SK-N-SH treated with all-trans-retinoic acid at 6 μM for 48 hours (cell line): ENCODE data around the gene AFF1.

Experiments
- ATAC-seq: fragments of 200-7000 bp; cut with Tn5 transposase; 3 replicates; pipeline ENCODE4 v1.9.1; 2020; ENCODE audit warnings: mild to moderate bottlenecking, moderate library complexity
- BACH2 ChIP-seq: fragments of 250-450 bp; sonication (Bioruptor Pico); IDR thresholded peaks from 2 replicates; pipeline ENCODE4 v1.9.0; 2021; ENCODE audit warnings: mild to moderate bottlenecking, borderline replicate concordance
- CSDC2 ChIP-seq: fragments of 250-450 bp; sonication (Bioruptor Pico); IDR thresholded peaks from 2 replicates; pipeline ENCODE4 v1.5.0; 2020; ENCODE audit warnings: mild to moderate bottlenecking, moderate library complexity
- GLIS3 ChIP-seq: fragments of 250-450 bp; sonication (Bioruptor Pico); IDR thresholded peaks from 2 replicates; pipeline ENCODE4 v1.5.0; 2020; ENCODE audit warnings: mild to moderate bottlenecking, moderate library complexity
- ISL1 ChIP-seq: fragments of 250-450 bp; sonication (Bioruptor Pico); IDR thresholded peaks from 2 replicates; pipeline ENCODE4 v2.1.2; 2022; ENCODE audit warnings: mild to moderate bottlenecking, moderate library complexity
- PPARA ChIP-seq: fragments of 250-450 bp; sonication (Bioruptor Pico); IDR thresholded peaks from 2 replicates; pipeline ENCODE4 v1.5.0; 2020; ENCODE audit warnings: mild to moderate bottlenecking, borderline replicate concordance
- RARB ChIP-seq: fragments of 250-450 bp; sonication (Bioruptor Pico); IDR thresholded peaks from 2 replicates; pipeline ENCODE4 v1.8.0; 2021; ENCODE audit warnings: mild to moderate bottlenecking, moderate library complexity
- SNAI2 ChIP-seq: fragments of 250-450 bp; sonication (Bioruptor Pico); IDR thresholded peaks from 2 replicates; pipeline ENCODE4 v1.5.0; 2020; ENCODE audit warnings: mild to moderate bottlenecking, moderate library complexity
- TCF4 ChIP-seq: fragments of 250-450 bp; sonication (Bioruptor Pico); IDR thresholded peaks from 2 replicates; pipeline ENCODE4 v1.8.0; 2021; ENCODE audit warnings: mild to moderate bottlenecking, moderate library complexity, borderline replicate concordance
- TOX ChIP-seq: fragments of 250-450 bp; sonication (Bioruptor Pico); IDR thresholded peaks from 2 replicates; pipeline ENCODE4 v1.8.0; 2021; ENCODE audit warnings: mild to moderate bottlenecking, moderate library complexity, borderline replicate concordance
- ZC3H10 ChIP-seq: fragments of 250-450 bp; sonication (Bioruptor Pico); IDR thresholded peaks from 2 replicates; pipeline ENCODE4 v1.5.1; 2021; ENCODE audit warnings: mild to moderate bottlenecking, moderate library complexity
- ZFP30 ChIP-seq: fragments of 450-650 bp; formaldehyde crosslinking; IDR thresholded peaks from 2 replicates; pipeline ENCODE4 v1.5.0; 2022; ENCODE audit warnings: mild to moderate bottlenecking, moderate library complexity
- ZNF565 ChIP-seq: fragments of 450-650 bp; formaldehyde crosslinking; conservative IDR thresholded peaks from 2 replicates; pipeline ENCODE4 v1.5.0; 2020; ENCODE audit warnings: low read depth, mild to moderate bottlenecking, moderate library complexity
- ZNF8 ChIP-seq: fragments of 450-650 bp; formaldehyde crosslinking; IDR thresholded peaks from 2 replicates; pipeline ENCODE4 v1.5.0; 2020; ENCODE audit warnings: mild to moderate bottlenecking, moderate library complexity
- TF ChIP-seq, protein P1 (sequence below): fragments of 250-450 bp; sonication (Bioruptor Pico); IDR thresholded peaks from 2 replicates; pipeline ENCODE4 v1.8.0; 2020; ENCODE audit warnings: mild to moderate bottlenecking, moderate library complexity, borderline replicate concordance
- TF ChIP-seq, protein P2 (sequence below): fragments of 250-450 bp; sonication (Bioruptor Pico); IDR thresholded peaks from 2 replicates; pipeline ENCODE4 v1.5.1; 2021; ENCODE audit warnings: mild to moderate bottlenecking, moderate library complexity
- TF ChIP-seq, protein P3 (sequence below): fragments of 250-450 bp; sonication (Bioruptor Pico); IDR thresholded peaks from 2 replicates; pipeline ENCODE4 v1.5.0; 2020; ENCODE audit warnings: mild to moderate bottlenecking, moderate library complexity
- TF ChIP-seq, protein P4 (sequence below): fragments of 250-450 bp; sonication (Bioruptor Pico); IDR thresholded peaks from 2 replicates; pipeline ENCODE4 v1.5.1; 2020; ENCODE audit warnings: low read depth, mild to moderate bottlenecking, moderate library complexity

The AFF1 gene

DNA sequence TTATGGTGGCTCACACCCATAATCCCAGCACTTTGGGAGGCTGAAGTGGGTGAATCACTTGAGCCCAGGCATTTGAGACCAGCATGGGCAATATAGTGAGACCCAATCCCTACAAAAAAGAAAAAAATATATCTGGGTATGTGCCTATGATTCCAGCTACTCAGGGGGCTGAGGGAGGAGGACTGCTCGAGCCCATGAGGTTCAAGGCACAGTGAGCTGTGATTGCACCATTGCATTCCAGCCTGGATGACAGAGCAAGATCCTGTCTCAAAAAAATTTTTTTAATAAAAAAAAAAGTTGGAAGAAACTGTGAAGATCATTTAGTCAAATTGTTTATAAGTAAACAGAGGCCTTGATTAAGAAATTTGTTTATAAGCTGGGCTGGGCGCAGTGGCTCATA is 246.0 kb downstream of the AFF1 start:
- TF ChIP-seq TCF4 (CRISPR knock-in tag) = no peak
- no peak for TF ChIP-seq BACH2
- TF ChIP-seq, protein P1, sequence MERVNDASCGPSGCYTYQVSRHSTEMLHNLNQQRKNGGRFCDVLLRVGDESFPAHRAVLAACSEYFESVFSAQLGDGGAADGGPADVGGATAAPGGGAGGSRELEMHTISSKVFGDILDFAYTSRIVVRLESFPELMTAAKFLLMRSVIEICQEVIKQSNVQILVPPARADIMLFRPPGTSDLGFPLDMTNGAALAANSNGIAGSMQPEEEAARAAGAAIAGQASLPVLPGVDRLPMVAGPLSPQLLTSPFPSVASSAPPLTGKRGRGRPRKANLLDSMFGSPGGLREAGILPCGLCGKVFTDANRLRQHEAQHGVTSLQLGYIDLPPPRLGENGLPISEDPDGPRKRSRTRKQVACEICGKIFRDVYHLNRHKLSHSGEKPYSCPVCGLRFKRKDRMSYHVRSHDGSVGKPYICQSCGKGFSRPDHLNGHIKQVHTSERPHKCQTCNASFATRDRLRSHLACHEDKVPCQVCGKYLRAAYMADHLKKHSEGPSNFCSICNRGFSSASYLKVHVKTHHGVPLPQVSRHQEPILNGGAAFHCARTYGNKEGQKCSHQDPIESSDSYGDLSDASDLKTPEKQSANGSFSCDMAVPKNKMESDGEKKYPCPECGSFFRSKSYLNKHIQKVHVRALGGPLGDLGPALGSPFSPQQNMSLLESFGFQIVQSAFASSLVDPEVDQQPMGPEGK (CRISPR knock-in tag) = no peak
- TF ChIP-seq, protein P2, sequence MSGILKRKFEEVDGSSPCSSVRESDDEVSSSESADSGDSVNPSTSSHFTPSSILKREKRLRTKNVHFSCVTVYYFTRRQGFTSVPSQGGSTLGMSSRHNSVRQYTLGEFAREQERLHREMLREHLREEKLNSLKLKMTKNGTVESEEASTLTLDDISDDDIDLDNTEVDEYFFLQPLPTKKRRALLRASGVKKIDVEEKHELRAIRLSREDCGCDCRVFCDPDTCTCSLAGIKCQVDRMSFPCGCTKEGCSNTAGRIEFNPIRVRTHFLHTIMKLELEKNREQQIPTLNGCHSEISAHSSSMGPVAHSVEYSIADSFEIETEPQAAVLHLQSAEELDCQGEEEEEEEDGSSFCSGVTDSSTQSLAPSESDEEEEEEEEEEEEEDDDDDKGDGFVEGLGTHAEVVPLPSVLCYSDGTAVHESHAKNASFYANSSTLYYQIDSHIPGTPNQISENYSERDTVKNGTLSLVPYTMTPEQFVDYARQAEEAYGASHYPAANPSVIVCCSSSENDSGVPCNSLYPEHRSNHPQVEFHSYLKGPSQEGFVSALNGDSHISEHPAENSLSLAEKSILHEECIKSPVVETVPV (CRISPR knock-in tag) = no peak
- TF ChIP-seq, protein P3, sequence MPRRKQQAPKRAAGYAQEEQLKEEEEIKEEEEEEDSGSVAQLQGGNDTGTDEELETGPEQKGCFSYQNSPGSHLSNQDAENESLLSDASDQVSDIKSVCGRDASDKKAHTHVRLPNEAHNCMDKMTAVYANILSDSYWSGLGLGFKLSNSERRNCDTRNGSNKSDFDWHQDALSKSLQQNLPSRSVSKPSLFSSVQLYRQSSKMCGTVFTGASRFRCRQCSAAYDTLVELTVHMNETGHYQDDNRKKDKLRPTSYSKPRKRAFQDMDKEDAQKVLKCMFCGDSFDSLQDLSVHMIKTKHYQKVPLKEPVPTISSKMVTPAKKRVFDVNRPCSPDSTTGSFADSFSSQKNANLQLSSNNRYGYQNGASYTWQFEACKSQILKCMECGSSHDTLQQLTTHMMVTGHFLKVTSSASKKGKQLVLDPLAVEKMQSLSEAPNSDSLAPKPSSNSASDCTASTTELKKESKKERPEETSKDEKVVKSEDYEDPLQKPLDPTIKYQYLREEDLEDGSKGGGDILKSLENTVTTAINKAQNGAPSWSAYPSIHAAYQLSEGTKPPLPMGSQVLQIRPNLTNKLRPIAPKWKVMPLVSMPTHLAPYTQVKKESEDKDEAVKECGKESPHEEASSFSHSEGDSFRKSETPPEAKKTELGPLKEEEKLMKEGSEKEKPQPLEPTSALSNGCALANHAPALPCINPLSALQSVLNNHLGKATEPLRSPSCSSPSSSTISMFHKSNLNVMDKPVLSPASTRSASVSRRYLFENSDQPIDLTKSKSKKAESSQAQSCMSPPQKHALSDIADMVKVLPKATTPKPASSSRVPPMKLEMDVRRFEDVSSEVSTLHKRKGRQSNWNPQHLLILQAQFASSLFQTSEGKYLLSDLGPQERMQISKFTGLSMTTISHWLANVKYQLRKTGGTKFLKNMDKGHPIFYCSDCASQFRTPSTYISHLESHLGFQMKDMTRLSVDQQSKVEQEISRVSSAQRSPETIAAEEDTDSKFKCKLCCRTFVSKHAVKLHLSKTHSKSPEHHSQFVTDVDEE = no peak
- TF ChIP-seq GLIS3 (CRISPR knock-in tag) = no peak
- no peak for TF ChIP-seq ZNF8 (CRISPR knock-in tag)
- TF ChIP-seq TOX (CRISPR knock-in tag) = no peak
- no peak for TF ChIP-seq SNAI2 (CRISPR knock-in tag)
- no peak for TF ChIP-seq PPARA (CRISPR knock-in tag)
- ATAC-seq = no peak

DNA sequence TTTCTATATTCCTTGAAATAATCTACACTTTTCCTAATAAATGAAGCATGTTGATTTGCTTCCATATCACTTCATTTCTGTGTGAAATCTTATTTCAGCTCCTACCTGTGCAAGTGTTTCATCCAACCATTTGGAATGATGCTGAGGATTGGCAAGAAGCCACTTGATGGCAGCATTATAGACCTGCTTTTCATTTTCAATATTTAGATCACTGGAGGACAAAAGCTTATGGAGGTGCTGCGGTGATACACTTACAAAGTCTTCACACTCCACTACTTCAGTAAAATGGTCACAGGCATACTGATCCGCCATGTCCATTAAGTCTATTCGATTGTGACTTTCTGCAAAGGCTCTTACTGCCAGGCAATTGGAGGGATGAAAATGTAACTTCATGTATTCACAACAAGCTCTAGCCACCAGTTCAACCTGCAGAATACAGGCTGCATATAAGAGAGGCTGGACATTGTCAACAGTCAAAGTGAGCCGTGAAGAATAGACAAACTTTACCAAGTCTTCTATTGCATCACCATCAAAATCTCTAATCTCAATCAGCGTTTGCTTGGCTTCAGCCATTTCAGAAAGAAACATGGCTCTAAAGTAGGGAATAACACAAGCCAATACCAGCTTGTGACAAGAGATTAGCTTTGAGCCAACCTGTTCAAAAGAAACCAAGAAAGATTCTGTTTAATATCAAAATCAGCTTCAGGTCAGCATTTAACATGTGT is 250.5 kb downstream of the AFF1 start:
- no peak for ATAC-seq
- TF ChIP-seq ZNF8 (CRISPR knock-in tag) (no peak), TOX (CRISPR knock-in tag) (no peak), RARB (CRISPR knock-in tag) (no peak)
- TF ChIP-seq, all 23 proteins: peak for 0

DNA sequence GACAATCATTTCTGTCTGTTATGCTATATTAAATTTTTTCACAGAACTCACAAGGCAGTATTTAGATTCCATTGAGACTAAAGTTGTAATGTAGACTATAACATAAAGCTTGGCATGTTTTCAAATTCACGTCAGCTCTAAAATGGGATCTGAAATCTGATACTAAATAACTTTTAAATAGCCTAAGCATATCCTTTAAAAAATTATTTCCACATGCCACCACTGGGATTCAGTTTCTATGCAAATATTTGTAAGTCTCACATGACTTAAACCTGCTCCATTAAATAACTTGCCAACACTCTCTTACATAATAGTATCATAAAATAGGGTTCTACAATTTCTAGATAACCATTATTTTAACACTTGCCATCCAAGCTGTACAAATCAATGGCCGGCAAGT is 253.2 kb downstream of the AFF1 start:
- peak; percentile 90 for ATAC-seq
- TF ChIP-seq, protein P4, sequence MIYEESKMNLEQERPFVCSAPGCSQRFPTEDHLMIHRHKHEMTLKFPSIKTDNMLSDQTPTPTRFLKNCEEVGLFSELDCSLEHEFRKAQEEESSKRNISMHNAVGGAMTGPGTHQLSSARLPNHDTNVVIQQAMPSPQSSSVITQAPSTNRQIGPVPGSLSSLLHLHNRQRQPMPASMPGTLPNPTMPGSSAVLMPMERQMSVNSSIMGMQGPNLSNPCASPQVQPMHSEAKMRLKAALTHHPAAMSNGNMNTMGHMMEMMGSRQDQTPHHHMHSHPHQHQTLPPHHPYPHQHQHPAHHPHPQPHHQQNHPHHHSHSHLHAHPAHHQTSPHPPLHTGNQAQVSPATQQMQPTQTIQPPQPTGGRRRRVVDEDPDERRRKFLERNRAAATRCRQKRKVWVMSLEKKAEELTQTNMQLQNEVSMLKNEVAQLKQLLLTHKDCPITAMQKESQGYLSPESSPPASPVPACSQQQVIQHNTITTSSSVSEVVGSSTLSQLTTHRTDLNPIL (CRISPR knock-in tag) = no peak
- TF ChIP-seq CSDC2 = no peak
- TF ChIP-seq ZNF565 (CRISPR knock-in tag) = no peak
- no peak for TF ChIP-seq ZFP30 (CRISPR knock-in tag)
- no peak for TF ChIP-seq ISL1
- TF ChIP-seq, all 23 proteins: peak for 0

DNA sequence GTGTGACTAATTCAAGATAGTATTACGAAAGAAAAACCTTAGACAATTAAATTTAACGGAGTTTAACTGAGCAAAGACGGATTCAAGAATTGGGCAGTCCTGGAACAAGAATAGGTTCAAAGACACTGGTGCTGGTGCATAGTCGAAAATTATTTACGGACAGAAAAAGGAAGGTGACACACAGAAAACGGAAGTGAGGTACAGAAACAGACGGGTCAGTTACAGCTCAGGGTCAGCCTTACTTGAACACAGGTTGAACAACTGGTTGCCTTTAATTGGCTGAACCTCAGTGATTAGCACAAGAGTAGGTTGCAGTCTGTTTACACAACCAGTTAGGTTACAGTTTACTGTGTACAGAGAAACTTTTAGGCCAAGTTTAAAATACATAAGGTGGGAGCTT is 254.1 kb downstream of the AFF1 start:
- TF ChIP-seq, protein P2 (CRISPR knock-in tag) = no peak
- TF ChIP-seq BACH2 (no peak), ISL1 (no peak), ZC3H10 (no peak)
- no peak for ATAC-seq
